Measurements from ENCODE around the gene KCNMB3.
A peak's percentile ranks its signal among the peaks of the same experiment; 100 is the strongest.
"Not testable (repeated sequence)": the region's sequence is repeated elsewhere in the genome, so short reads cannot be mapped to it uniquely, and the experiment has no call there.

The KCNMB3 gene

DNA sequence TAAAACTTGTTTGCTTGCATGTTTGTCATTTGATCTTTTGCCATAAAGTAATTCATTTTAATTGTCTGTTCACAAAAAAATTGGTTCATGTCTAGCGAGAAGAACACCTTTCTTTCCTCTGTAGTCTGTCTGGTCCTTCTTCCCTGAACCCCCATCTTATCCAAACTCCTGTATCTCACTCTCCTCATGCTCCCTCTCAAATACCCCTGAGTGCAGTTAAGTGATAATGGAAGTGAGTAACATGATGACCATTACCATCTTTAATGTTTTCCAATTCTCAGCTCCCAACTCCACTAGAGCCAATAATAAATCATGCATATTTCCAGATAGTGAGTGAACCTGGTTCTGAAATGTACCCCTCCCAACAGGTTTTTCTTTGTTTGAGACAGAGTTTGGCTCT, 14.2 kb upstream of the KCNMB3 start:
- no peak for DNase-seq (ENCODE audit: low read depth)
- TF ChIP-seq, protein P1, sequence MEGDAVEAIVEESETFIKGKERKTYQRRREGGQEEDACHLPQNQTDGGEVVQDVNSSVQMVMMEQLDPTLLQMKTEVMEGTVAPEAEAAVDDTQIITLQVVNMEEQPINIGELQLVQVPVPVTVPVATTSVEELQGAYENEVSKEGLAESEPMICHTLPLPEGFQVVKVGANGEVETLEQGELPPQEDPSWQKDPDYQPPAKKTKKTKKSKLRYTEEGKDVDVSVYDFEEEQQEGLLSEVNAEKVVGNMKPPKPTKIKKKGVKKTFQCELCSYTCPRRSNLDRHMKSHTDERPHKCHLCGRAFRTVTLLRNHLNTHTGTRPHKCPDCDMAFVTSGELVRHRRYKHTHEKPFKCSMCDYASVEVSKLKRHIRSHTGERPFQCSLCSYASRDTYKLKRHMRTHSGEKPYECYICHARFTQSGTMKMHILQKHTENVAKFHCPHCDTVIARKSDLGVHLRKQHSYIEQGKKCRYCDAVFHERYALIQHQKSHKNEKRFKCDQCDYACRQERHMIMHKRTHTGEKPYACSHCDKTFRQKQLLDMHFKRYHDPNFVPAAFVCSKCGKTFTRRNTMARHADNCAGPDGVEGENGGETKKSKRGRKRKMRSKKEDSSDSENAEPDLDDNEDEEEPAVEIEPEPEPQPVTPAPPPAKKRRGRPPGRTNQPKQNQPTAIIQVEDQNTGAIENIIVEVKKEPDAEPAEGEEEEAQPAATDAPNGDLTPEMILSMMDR (IDR thresholded peaks at IDR 0.05; ENCODE audit: insufficient read depth, low read depth, low read length, missing control alignments) = no peak
- H3K4me3 ChIP-seq (ENCODE audit: low read length) = no peak overlapping the region

DNA sequence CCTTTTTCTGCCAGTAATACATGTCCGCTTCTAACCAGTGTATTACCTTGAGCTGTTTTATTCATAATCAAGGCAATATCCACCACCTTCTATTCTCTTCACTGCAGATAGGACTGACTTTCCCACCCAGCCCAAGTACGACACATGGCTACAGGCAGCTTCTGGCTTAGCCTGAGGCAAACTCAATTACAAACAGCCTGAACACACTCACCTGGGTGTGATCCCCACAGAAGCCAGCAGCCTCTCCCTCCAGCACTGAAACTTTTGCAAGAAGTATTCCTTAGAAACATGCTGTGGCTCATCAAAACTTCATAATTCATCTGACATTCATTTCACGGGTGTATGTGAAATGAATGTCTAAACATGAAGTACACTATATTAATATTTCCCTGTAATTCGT, 13.5 kb upstream of the KCNMB3 start:
- TF ChIP-seq, protein P1 (IDR thresholded peaks at IDR 0.05; ENCODE audit: insufficient read depth, low read depth, low read length, missing control alignments) = no peak
- H3K4me3 ChIP-seq (ENCODE audit: low read length) = no peak overlapping the region
- DNase-seq (ENCODE audit: low read depth) = peak; percentile 78

DNA sequence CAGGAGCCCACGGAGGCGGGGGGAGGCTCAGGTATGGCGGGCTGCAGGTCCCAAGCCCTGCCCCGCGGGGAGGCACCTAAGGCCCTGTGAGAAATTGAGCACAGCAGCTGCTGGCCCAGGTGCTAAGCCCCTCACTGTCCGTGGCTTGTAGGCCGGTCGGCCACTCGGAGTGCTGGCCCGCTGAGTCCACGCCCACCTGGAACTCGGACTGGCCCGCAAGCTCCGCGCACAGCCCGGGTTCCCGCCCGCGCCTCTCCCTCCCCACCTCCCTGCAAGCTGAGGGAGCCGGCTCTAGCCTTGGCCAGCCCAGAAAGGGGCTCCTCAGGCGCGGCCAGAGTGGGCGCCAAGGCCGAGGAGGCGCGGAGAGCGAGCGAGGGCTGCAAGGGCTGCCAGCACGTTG, 12.2 kb upstream of the KCNMB3 start:
- TF ChIP-seq, protein P1 (IDR thresholded peaks at IDR 0.05; ENCODE audit: insufficient read depth, low read depth, low read length, missing control alignments) = no peak
- DNase-seq (ENCODE audit: low read depth) = no peak

DNA sequence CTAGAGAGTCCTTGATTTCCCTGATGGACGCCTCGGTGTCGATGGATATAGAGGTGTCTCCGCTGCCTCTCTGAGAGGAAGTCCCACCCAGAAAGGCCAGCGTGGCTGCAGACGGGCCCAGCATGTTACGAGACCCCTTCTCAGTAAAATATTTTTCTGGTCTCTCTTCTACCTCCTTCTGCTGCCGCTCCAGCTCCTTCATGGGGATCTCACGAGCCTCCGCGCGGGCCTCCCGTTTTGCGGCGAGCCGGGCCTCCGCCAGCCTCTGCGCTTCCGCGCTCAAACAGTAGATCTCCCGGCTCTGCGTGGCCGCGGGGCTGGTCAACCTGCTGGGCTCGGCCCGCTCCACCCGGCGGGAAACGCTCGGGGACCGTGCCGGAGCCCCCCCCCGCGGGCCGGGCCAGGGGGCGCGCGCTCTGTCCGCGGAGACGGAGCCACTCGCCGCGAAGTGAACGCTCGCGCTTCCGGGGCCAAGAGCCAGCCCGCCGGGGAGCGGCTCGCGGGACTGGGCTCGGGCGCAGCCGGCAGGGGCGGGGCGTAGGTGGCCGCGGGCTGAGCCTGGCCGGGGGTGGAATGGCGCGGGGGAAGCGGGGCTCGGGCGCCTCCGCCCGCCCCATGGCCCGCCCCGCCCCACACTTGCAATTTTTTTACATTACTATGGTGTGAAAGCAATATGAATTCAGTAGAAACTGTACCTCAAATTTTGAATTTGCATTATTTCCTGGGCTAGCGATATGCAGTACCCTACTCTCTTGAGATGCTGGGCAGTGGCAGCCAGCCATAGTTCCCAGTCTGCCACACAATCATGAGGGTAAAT, 10.2 kb upstream of the KCNMB3 start:
- TF ChIP-seq, protein P1 (IDR thresholded peaks at IDR 0.05; ENCODE audit: insufficient read depth, low read depth, low read length, missing control alignments) = no peak
- DNase-seq (ENCODE audit: low read depth) = peak; percentile 65

More for the DNA sequence above, 12.2 kb upstream of the KCNMB3 start:
- no peak overlapping the region for H3K4me3 ChIP-seq (ENCODE audit: low read length)

DNA sequence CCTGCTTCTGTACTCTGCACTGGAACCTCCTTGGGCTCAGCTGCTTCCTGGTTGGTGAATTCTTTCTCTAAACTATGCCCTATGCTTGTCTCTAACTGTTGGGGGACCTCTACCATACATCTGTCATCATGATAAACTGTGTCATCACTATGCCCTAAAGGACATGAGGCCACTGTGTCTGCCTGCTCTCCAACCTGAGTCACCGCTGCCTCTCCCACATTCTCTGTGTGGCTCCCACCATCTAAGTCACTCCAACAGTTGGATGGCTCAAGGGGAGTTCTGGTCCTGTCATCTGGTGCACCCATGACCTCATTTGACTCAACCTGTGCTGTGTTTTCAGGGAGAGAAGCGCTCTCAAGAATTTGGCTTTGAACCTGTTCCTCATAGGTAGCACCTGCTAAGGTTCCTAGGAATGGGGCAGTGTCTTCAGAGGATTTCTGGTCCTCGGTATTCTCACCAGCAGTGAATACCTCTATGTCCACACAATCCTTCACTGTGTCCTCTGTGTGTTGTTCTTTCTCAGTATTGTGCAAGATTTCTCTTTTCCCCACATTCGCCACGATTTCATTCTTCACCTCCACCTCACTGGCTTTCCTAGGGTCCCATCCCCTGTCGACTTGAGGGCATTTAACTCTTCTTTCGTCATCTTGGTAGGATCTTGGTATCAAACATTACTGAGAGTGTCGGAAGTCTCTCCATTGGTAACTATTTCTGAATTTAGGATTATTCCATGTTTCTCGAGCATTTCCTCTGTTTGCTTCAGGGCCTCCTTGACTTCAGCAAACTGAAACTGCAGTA, 9.2 kb upstream of the KCNMB3 start:
- H3K4me3 ChIP-seq (ENCODE audit: low read length); DNase-seq (ENCODE audit: low read depth): not testable (repeated sequence)

More for the DNA sequence above, 10.2 kb upstream of the KCNMB3 start:
- H3K4me3 ChIP-seq (ENCODE audit: low read length) = peak overlapping the region; percentile 48

DNA sequence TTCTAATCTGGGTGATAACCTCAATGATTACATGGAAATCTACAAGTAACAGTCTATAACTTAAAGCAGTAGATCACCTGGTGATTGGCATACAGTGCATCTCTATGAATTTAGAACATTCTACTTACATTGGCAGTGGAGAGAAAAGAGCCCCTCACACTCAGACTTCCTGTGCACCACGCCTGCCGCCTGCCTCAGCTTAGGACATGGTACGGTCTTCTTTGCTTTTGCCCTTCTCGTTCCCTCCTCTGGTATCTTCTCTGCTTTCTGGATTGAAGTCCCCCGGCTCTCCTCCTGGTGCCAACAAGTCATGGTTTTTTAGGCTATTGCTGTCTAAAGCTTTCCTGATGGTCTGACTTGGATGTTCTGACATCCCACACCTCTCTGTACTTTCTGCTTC, 7.9 kb upstream of the KCNMB3 start:
- H3K4me3 ChIP-seq (ENCODE audit: low read length) = no peak overlapping the region
- TF ChIP-seq, protein P1 (IDR thresholded peaks at IDR 0.05; ENCODE audit: insufficient read depth, low read depth, low read length, missing control alignments) = no peak
- no peak for DNase-seq (ENCODE audit: low read depth)

DNA sequence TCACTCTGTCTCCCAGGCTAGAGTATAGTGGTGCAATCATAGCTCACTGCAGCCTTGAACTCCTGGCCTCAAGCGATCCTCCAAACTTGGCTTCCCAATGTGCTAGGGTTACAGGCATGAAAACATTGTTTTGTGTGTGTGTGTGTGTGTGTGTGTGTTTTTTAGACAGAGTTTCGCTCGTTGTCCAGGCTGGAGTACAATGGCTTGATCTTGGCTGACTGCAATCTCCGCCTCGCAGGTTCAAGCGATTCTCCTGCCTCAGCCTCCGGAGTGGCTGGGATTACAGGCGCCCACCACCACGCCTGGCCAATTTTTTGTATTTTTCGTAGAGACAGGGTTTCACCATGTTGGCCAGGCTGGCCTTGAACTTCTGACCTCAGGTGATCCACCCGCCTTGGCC, 6.8 kb upstream of the KCNMB3 start:
- not testable (repeated sequence) for DNase-seq (ENCODE audit: low read depth); H3K4me3 ChIP-seq (ENCODE audit: low read length)

All from epithelial cell of esophagus (primary cell).